Cardiac muscle cell (in vitro differentiated cells and primary cell): ENCODE data around the gene APOE. TPM values are rescaled to one million over a fixed set of nuclear protein-coding genes. Genes with fewer than 3 reads are reported as not detected.

Source experiments
- DNase-seq, 2 donors: peaks; one replicate each; pipeline versions ENCODE4 v3.0.0 to v3.0.0-alpha.2; 2010 to 2017; ENCODE audit warnings: low read depth in 1 of 2, low spot score in 1 of 2
- H3K27ac ChIP-seq: fragments of 200-600 bp; sonication (generic); 2 replicates; pipeline ENCODE4 v1.5.1; 2016
- H3K27me3 ChIP-seq: fragments of 200-600 bp; sonication (generic); 2 replicates; pipeline ENCODE4 v1.6.0; 2016; ENCODE audit warnings: control low read depth
- H3K36me3 ChIP-seq: fragments of 200-600 bp; sonication (generic); 2 replicates; pipeline ENCODE4 v1.5.1; 2016; ENCODE audit warnings: control low read depth
- H3K4me1 ChIP-seq: fragments of 200-600 bp; sonication (generic); 2 replicates; pipeline ENCODE4 v1.8.1; 2017; ENCODE audit warnings: low read depth, mild to moderate bottlenecking, mixed run types
- H3K4me3 ChIP-seq: fragments of 200-600 bp; sonication (generic); 2 replicates; pipeline ENCODE4 v1.5.1; 2016; ENCODE audit warnings: mild to moderate bottlenecking
- H3K9me3 ChIP-seq: fragments of 200-600 bp; sonication (generic); 2 replicates; pipeline ENCODE4 v1.5.1; 2017; ENCODE audit warnings: low read depth, mild to moderate bottlenecking, control low read depth
- polyA plus RNA-seq: library from polyadenylated mRNA; unstranded; fragments of >200 nt; fragmentation: Nextera tagmentation; extraction: Ambion mirVana; gene quantifications from 2 replicates; pipeline ENCODE4 v1.2.1, GENCODE V29; 2016
- total RNA-seq: library from RNA; depleted of rRNA; stranded (reverse); fragments of >200 nt; gene quantifications from 2 replicates; pipeline ENCODE4 v1.2.3, GENCODE V29; 2016
- TF ChIP-seq, protein P1 (sequence below): IDR thresholded peaks from 2 replicates; pipeline ENCODE4 v1.5.1; 2012; ENCODE audit warnings: low read depth, mild to moderate bottlenecking, low read length

APOE gene
- total and polyA plus RNA-seq, 2 experiments from 2014 or later, result 749 to 908 TPM

DNA sequence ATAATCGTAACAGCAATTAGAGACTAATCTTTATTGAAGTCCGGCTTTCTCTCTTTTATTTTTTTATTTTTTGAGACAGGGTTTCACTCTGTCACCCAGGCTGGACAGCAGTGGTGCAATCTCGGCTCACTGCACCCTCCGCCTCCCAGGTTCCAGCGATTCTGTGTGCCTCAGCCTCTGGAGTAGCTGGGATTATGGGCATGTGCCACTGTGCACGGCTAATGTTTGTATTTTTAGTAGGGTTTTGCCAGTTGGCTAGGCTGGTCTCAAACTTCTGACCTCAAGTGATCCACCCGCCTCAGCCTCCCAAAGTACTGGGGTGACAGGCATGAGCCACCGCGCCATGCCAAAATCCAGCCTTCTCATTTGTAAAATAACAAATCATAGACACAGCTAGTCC, 44.0 kb downstream of the APOE start:
- DNase-seq, result no peak
- Histone ChIP-seq H3K9me3 (no peaks in the 10 kb centered on the region), H3K36me3 (peaks cover 6% of the 10 kb centered on the region), H3K4me3 (no peak overlapping the region), H3K27me3 (no peaks in the 10 kb centered on the region), H3K4me1 (no peaks in the 10 kb centered on the region), H3K27ac (no peak overlapping the region)
- TF ChIP-seq, protein P1, sequence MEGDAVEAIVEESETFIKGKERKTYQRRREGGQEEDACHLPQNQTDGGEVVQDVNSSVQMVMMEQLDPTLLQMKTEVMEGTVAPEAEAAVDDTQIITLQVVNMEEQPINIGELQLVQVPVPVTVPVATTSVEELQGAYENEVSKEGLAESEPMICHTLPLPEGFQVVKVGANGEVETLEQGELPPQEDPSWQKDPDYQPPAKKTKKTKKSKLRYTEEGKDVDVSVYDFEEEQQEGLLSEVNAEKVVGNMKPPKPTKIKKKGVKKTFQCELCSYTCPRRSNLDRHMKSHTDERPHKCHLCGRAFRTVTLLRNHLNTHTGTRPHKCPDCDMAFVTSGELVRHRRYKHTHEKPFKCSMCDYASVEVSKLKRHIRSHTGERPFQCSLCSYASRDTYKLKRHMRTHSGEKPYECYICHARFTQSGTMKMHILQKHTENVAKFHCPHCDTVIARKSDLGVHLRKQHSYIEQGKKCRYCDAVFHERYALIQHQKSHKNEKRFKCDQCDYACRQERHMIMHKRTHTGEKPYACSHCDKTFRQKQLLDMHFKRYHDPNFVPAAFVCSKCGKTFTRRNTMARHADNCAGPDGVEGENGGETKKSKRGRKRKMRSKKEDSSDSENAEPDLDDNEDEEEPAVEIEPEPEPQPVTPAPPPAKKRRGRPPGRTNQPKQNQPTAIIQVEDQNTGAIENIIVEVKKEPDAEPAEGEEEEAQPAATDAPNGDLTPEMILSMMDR, result no peak

DNA sequence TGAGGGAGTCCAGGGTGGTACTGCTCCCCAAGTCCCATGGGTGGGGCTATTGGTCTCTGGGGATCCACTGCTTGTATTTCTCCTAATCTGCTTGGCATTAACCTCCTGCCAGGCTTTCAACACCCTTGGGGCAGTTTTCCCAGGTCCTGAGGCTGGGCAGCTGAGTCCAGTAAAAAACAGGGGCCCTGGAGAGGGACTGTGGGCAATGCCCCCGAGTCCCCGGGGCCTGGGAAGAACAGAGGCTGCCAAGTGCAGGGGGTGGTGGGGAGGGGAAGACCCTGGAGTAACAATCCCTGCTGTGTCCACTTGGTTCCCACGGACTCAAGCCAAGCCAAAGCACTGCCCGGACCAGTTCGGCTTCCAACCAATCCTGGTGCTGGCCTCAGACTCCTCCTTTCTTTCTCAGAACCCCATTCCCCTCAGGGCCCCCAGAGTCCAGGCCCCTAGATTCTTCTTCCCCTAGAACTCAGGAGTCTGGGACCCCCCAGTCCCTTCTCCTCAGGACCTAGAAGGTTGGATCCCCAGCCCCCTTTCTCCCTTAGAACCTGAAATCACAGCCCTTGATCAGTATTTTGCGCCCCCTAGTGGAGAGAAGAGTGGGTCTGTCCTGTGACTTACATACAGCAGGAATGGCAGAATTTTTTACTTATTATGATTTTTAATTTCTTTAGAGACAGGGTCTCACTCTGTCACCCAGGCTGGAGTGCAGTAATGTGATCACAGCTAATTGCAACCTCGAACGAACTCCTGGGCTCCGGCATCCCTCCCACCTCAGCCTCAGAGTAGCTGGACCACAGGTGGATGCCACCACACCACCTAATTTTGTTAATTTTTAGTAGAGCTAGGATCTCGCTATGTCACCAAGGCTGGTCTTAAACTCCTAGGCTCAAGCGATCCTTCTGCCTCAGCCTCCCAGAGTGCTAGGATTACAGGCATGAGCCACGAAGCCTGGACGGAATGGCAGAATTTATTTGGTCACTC, 45.9 kb downstream of the APOE start:
- TF ChIP-seq, protein P1, result peak; percentile 88
- Histone ChIP-seq H3K36me3 (peaks cover 6% of the 10 kb centered on the region), H3K4me3 (no peak overlapping the region), H3K27ac (no peak overlapping the region), H3K27me3 (no peaks in the 10 kb centered on the region), H3K9me3 (no peaks in the 10 kb centered on the region), H3K4me1 (peaks cover 5% of the 10 kb centered on the region)
- peak; percentile 89 to 91 for DNase-seq

DNA sequence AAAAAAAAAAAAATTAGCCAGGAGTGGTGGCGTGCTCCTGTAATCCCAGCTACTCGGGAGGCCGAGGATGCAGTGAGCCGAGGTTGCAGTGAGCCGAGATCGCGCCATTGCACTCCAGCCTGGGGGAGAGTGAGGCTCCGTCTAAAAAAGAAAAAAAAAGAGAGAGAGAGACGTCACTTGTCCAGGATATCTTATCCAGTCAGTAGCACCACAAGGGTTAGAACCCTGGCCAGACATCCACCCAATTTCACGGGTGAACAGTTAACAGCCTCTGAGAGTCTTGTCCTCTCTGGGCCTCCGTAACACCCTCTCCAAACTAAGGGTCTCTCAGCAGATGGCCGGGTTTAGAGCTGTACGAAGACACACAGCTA, 48.7 kb downstream of the APOE start:
- Histone ChIP-seq H3K27me3 (no peaks in the 10 kb centered on the region), H3K4me1 (peaks cover 9% of the 10 kb centered on the region), H3K4me3 (peak overlapping the region; percentile 97), H3K27ac (peak overlapping the region; percentile 91), H3K9me3 (no peaks in the 10 kb centered on the region), H3K36me3 (peaks cover 6% of the 10 kb centered on the region)
- DNase-seq, result no peak
- TF ChIP-seq, protein P1, result no peak

DNA sequence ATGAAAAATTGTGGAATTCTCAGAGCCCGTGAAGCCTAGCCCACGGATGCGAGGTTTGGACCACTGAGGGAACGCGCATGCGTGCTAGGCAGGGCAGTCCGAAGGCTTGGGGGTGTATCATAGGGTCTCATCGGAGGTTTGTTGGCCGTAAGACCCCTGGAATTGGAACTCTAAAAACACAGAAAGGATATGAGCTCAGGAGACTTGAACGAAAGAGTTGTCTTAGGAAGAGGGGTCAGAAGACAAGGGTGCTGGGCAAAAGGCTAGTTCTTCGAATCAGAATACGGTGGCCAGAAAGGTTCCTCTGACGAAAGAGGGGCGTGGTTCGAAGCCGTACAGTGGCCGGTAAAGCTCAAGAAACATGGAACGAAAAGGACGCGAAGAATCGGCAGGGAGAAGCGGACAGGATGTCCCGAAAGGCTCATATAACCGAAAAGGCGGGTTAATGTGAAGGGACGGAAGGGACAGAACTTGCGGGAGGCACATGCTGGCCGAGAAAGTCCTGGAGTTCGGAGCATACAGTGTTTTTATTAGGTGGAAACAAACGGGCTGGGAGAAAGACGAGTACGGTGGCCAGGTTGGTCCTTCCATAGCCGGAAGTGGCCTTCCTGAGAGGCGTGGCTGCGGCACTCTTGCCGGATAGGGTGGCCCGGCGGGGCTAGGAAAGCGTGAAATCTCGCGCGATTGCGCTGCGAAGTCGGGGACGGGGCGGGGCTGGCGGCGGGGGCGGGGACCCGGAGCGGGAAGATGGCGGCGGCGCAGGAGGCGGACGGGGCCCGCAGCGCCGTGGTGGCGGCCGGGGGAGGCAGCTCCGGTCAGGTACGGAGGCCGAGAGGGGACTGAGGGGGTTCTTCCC, 49.3 kb downstream of the APOE start, which contains the start of gene CLPTM1:
CLPTM1 (plus strand) TSS at position 732 of the 856 bp plus-strand sequence; CDS start at position 748, 16 bp downstream.
- H3K4me3 ChIP-seq, result peak within 1 kb of the TSS; percentile 97
- peak within 1 kb of the TSS; percentile 91 for H3K27ac ChIP-seq
- peaks cover 2% of the 10 kb centered on the region for H3K36me3 ChIP-seq
- peak; percentile 98 for DNase-seq
- H3K9me3 ChIP-seq, result no peaks in the 10 kb centered on the region
- TF ChIP-seq, protein P1, result no peak
- H3K27me3 ChIP-seq, result no peaks in the 10 kb centered on the region
- peaks cover 9% of the 10 kb centered on the region for H3K4me1 ChIP-seq
